Mononuclear cell (primary cell): ENCODE results near the gene GALNT7. TPM values are rescaled to one million over a fixed set of nuclear protein-coding genes. Genes with fewer than 3 reads are reported as not detected.
A peak's percentile ranks its signal among the peaks of the same experiment; 100 is the strongest.

Source experiments
- H3K27me3 ChIP-seq: 2 replicates; pipeline ENCODE4 v1.6.0; 2011; ENCODE audit warnings: low read length, control low read depth; ENCODE audit not compliant: insufficient read depth
- H3K4me1 ChIP-seq: 2 replicates; pipeline ENCODE4 v1.5.1; 2011; ENCODE audit warnings: mild to moderate bottlenecking, low read length, control low read depth; ENCODE audit not compliant: insufficient read depth
- H3K4me3 ChIP-seq: 2 replicates; pipeline ENCODE4 v1.5.1; 2011; ENCODE audit warnings: mild to moderate bottlenecking, low read length, moderate library complexity
- H3K9me3 ChIP-seq: 2 replicates; pipeline ENCODE4 v1.5.1; 2011; ENCODE audit warnings: low read depth, mild to moderate bottlenecking, control low read depth, low read length
- total RNA-seq: library from RNA; depleted of rRNA; stranded (reverse); fragments of >200 nt; gene quantifications from one replicate; pipeline ENCODE4 v1.2.3, GENCODE V29; 2012

The GALNT7 gene
- total RNA-seq, 1 donor, result 11.4 TPM

DNA sequence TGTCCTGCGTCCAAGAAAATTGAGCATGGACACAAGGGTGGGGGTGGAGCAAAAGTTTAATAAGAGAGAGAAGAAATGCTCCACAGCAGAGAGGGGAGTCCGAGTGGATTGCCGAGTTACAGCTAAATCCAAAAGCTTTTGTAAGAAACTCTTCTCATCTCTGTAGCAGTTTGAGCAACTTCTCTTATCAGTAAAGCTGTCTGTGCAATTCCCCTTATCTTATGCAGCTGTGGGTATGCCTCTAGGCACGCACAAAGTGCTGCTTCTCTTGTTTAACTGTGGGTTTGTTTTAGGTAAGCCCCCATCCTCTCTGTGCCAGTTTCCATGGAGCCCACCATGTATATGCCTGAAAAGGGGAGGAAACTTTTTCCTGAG is 120.7 kb downstream of the GALNT7 start:
- Histone ChIP-seq H3K4me1 (peaks cover 7% of the 10 kb centered on the region), H3K4me3 (peak overlapping the region; percentile 2), H3K9me3 (peaks cover 13% of the 10 kb centered on the region), H3K27me3 (no peaks in the 10 kb centered on the region)

- H3K9me3 ChIP-seq, result peaks cover under 1% of the 10 kb centered on the region
- no peaks in the 10 kb centered on the region for H3K27me3 ChIP-seq
- H3K4me3 ChIP-seq, result no peak overlapping the region
These were observed 123.3 kb downstream of the GALNT7 start for GRCh38 chr4:173291899-173292298.

DNA sequence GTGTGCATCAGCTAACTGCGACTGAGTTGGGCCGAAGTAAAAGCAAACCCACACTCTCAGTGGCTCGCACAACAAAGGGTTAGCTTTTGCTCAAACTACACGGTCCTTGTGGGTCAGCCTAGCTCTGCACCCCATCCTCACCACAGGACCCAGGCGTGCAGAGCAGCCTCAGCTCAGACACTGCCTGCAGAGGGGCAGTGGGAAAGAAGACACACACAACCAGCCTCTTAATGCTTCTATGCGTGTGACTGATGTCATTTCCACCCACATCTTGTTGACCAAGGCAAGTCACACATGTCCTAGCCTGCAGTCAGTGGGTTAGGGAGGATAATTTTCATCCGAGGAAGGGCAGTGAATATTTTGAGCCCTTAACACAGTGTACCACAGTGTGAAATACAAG is 125.1 kb downstream of the GALNT7 start:
- Histone ChIP-seq H3K4me3 (no peak overlapping the region), H3K9me3 (no peaks in the 10 kb centered on the region), H3K27me3 (no peaks in the 10 kb centered on the region), H3K4me1 (peaks cover 7% of the 10 kb centered on the region)

More at GRCh38 chr4:173291899-173292298, 123.3 kb downstream of the GALNT7 start:
- peaks cover 7% of the 10 kb centered on the region for H3K4me1 ChIP-seq

GRCh38 chr4:173294444-173294843 is 125.8 kb downstream of the GALNT7 start:
- Histone ChIP-seq H3K27me3 (no peaks in the 10 kb centered on the region), H3K4me3 (no peak overlapping the region), H3K9me3 (no peaks in the 10 kb centered on the region), H3K4me1 (no peaks in the 10 kb centered on the region)

- H3K4me3 ChIP-seq, result no peak overlapping the region
- H3K4me1 ChIP-seq, result no peaks in the 10 kb centered on the region
- H3K9me3 ChIP-seq, result no peaks in the 10 kb centered on the region
- no peaks in the 10 kb centered on the region for H3K27me3 ChIP-seq
These were observed 133.0 kb downstream of the GALNT7 start for GRCh38 chr4:173301518-173302201.

DNA sequence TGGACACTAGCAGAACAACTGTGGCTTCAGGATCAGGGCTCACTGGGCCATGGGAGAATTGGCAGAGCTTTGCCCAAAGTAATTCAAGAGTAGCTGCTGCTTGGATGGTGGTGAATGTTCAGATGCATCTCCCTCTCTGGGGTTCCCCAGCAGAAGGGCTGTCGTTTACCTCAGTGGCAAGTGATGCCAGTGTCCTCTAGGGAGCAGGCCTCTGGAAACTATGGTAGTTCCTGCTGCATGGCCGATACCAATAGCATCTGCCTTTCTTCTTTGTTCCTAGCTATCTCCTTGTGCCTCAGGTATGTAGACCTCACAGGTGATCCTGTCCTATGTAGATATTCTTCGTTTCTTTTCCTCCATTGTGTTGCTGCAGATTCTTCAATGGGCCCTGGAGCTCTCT is 139.2 kb downstream of the GALNT7 start:
- Histone ChIP-seq H3K4me1 (no peaks in the 10 kb centered on the region), H3K27me3 (no peaks in the 10 kb centered on the region), H3K4me3 (no peak overlapping the region), H3K9me3 (no peaks in the 10 kb centered on the region)

DNA sequence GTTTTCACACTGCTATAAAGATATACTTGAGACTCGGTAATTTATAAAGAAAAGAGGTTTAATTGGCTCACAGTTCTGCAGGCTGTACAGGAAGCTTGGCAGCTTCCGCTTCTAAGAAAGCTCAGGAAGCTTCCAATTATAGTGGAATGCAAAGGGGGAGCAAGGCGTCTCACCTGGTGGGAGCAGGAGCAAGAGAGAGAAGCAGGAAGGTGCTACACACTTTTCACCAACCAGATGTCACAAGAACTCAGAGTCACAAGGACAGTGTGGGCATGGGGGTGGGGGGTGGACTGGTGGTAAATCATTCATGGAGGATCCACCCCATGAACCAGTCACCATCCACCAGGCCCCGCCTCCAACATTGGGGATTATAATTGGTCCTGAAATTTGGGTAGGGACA is 142.8 kb downstream of the GALNT7 start:
- no peaks in the 10 kb centered on the region for H3K9me3 ChIP-seq
- no peaks in the 10 kb centered on the region for H3K27me3 ChIP-seq
- H3K4me3 ChIP-seq, result no peak overlapping the region
- no peaks in the 10 kb centered on the region for H3K4me1 ChIP-seq

GRCh38 chr4:173314715-173315114 is 146.1 kb downstream of the GALNT7 start:
- no peaks in the 10 kb centered on the region for H3K27me3 ChIP-seq
- peaks cover 2% of the 10 kb centered on the region for H3K4me1 ChIP-seq
- H3K4me3 ChIP-seq, result no peak overlapping the region
- H3K9me3 ChIP-seq, result no peaks in the 10 kb centered on the region

DNA sequence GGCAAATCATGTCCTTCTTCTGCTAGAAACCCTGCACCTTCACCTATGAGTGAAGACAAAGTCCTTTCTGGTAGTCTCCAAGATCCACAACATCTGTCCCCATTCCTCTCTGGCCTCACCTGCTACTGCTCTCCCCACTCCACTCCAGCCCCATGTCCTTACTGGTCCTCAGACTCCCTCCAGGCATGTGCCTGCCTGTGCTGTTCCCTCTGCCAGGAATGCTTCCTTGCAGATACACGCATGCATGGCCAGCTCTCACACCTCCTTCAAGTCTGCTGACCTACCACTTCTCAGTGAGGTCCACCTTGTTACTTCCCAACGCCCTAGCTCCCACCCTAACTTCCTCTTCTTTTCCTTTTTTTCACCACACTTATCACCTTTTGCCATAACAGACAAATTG is 147.4 kb downstream of the GALNT7 start:
- Histone ChIP-seq H3K27me3 (no peaks in the 10 kb centered on the region), H3K4me3 (no peak overlapping the region), H3K9me3 (no peaks in the 10 kb centered on the region), H3K4me1 (peaks cover 6% of the 10 kb centered on the region)

- Histone ChIP-seq H3K9me3 (no peaks in the 10 kb centered on the region), H3K4me3 (no peak overlapping the region), H3K27me3 (no peaks in the 10 kb centered on the region), H3K4me1 (peaks cover 6% of the 10 kb centered on the region)
These were observed 148.4 kb downstream of the GALNT7 start for GRCh38 chr4:173317004-173317403.

DNA sequence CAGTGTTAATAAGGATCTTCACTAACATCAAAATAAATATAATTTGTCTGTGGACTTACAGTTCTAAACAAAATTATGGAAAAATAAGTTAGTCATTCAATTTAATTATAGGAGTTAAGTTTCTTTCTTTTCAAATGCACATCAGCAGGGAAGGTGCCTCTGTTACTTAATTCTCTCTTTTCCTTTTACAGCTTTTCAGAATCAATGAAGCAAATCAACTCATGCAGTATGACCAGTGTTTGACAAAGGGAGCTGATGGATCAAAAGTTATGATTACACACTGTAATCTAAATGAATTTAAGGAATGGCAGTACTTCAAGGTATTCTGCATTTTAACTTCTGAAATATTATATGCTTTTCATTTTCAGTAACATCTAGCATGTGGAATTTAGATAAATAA is 149.6 kb downstream of the GALNT7 start:
- H3K9me3 ChIP-seq, result no peaks in the 10 kb centered on the region
- no peaks in the 10 kb centered on the region for H3K27me3 ChIP-seq
- H3K4me3 ChIP-seq, result no peak overlapping the region
- H3K4me1 ChIP-seq, result peaks cover 6% of the 10 kb centered on the region

- no peak overlapping the region for H3K4me3 ChIP-seq
- H3K4me1 ChIP-seq, result peaks cover 6% of the 10 kb centered on the region
- H3K27me3 ChIP-seq, result no peaks in the 10 kb centered on the region
- no peaks in the 10 kb centered on the region for H3K9me3 ChIP-seq
These were observed 150.1 kb downstream of the GALNT7 start for GRCh38 chr4:173318648-173319211.

GRCh38 chr4:173319696-173320095 is 151.1 kb downstream of the GALNT7 start:
- Histone ChIP-seq H3K4me1 (peaks cover 6% of the 10 kb centered on the region), H3K4me3 (no peak overlapping the region), H3K9me3 (no peaks in the 10 kb centered on the region), H3K27me3 (no peaks in the 10 kb centered on the region)

- H3K4me3 ChIP-seq, result no peak overlapping the region
These were observed 156.6 kb downstream of the GALNT7 start for GRCh38 chr4:173325007-173325736.

GRCh38 chr4:173328236-173328901 is 159.8 kb downstream of the GALNT7 start:
- H3K4me1 ChIP-seq, result peaks cover 23% of the 10 kb centered on the region
- H3K9me3 ChIP-seq, result no peaks in the 10 kb centered on the region
- no peak overlapping the region for H3K4me3 ChIP-seq
- H3K27me3 ChIP-seq, result no peaks in the 10 kb centered on the region

More at GRCh38 chr4:173325007-173325736, 156.6 kb downstream of the GALNT7 start:
- H3K27me3 ChIP-seq, result no peaks in the 10 kb centered on the region
- H3K9me3 ChIP-seq, result no peaks in the 10 kb centered on the region
- H3K4me1 ChIP-seq, result no peaks in the 10 kb centered on the region
